Measurements from ENCODE around the gene PGAP6. TPM values are rescaled to one million over a fixed set of nuclear protein-coding genes. Genes with fewer than 3 reads are reported as not detected.
"Not testable (repeated sequence)": the region's sequence is repeated elsewhere in the genome, so short reads cannot be mapped to it uniquely, and the experiment has no call there.

The PGAP6 gene
- polyA plus RNA-seq, 4 donors: 48.1 to 76.6 (median 64.9) TPM

DNA sequence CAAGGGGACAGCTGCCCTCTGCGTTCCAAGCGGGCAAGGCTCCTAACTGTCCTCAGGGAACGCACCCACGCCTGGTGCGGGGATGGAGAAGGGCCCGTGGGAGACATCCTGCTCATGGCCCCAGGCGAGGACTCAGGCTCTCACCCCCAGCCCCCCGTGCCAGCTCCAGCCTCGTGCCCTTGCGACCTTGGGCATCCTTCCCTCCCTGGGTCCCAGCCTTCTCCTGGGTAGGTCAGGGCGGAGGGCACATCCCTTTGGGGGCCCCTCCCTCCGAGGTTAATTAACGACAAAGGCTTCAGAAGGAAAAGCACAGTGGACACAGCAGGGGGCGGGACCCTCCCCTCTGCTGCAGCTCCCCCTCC is 3.0 kb downstream of the PGAP6 start:
- no peaks in the 10 kb centered on the region for H3K27me3 ChIP-seq (ENCODE audit: control insufficient read depth in 3 of 3, insufficient read depth in 3 of 3, low read length in 3 of 3)
- H3K36me3 ChIP-seq (ENCODE audit: control insufficient read depth in 3 of 3, insufficient read depth in 2 of 3, low read depth in 1 of 3, low read length in 3 of 3): peaks cover 12 to 50% (median 13%) of the 10 kb centered on the region in 3 donors
- peaks cover 0 to 27% (median 0%) of the 10 kb centered on the region in 3 donors for H3K4me1 ChIP-seq (ENCODE audit: control insufficient read depth in 3 of 3, insufficient read depth in 2 of 3, low read depth in 1 of 3, low read length in 2 of 3)
- WGBS, 3 donors: 40 to 73% (median 49%) methylated on average over 9 to 14 of the region's 14 CpGs
- no peak for FAIRE-seq
- DNase-seq: no peak
- no peak overlapping the region for H3K27ac ChIP-seq (ENCODE audit: low read depth in 1 of 3, low read length in 2 of 3)
- no peaks in the 10 kb centered on the region for H3K9me3 ChIP-seq (ENCODE audit: control insufficient read depth in 2 of 2, insufficient read depth in 1 of 2, low read depth in 1 of 2, low read length in 1 of 2)
- H3K4me3 ChIP-seq (ENCODE audit: low read depth in 1 of 3, low read length in 3 of 3): no peak overlapping the region

DNA sequence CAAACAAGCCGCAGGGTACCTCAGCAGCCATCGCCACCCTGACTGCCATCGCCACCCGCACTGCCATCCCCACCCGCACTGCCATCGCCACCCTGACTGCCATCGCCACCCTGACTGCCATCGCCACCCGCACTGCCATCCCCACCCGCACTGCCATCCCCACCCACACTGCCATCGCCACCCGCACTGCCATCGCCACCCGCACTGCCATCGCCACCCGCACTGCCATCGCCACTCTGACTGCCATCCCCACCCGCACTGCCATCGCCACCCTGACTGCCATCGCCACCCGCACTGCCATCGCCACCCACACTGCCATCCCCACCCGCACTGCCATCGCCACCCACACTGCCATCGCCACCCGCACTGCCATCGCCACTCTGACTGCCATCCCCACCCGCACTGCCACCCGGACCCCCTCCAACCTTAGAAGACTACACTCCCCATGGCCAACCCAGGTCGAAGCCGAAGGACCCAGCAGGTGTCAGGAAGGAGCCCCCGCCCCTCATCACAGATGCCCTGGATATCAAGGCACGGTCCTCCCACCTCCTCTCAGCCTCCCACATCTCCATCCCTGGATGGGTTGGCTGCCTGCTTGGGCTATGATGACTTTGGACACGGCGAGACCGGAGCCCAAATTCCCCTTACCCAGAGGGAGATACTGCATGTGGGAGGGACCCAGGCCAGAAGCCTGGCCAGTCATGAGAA is 3.5 kb downstream of the PGAP6 start:
- WGBS, 3 donors: 90 to 92% (median 91%) methylated on average over 36 of the region's 36 CpGs
- H3K27me3 ChIP-seq (ENCODE audit: control insufficient read depth in 3 of 3, insufficient read depth in 3 of 3, low read length in 3 of 3); H3K4me3 ChIP-seq (ENCODE audit: low read depth in 1 of 3, low read length in 3 of 3); DNase-seq; H3K27ac ChIP-seq (ENCODE audit: low read depth in 1 of 3, low read length in 2 of 3); H3K9me3 ChIP-seq (ENCODE audit: control insufficient read depth in 2 of 2, insufficient read depth in 1 of 2, low read depth in 1 of 2, low read length in 1 of 2); FAIRE-seq: not testable (repeated sequence)
- H3K4me1 ChIP-seq (ENCODE audit: control insufficient read depth in 3 of 3, insufficient read depth in 2 of 3, low read depth in 1 of 3, low read length in 2 of 3): peaks cover 0 to 22% (median 0%) of the 10 kb centered on the region in 3 donors
- peaks cover 12 to 54% (median 16%) of the 10 kb centered on the region in 3 donors for H3K36me3 ChIP-seq (ENCODE audit: control insufficient read depth in 3 of 3, insufficient read depth in 2 of 3, low read depth in 1 of 3, low read length in 3 of 3)

DNA sequence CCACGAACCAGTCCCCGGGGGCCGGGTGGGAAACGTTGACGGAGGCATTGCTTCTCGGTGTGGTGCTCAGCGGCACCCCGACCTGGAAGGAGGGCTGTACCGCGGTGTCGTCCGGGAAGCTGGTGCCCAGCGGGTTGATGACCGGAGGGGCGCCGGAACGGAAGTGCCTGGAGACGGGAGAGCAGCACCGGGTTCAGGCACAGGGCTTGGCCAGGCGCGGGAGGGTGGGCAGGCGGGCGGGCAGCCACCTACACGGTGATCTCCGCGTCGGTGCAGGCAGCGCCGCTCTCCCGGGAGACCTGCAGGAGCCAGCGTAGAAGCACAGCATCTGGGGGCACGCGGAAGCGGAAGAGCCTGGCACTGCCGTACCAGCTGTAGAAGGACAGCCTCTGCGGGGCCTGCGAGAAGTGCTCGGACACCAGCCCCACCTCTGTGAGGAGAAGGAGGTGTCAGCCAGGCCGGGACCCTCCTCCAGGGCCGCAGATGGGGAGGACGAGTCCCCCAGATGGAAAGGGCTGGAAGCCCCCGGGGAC is 4.3 kb downstream of the PGAP6 start:
- Histone ChIP-seq H3K9me3 (ENCODE audit: control insufficient read depth in 2 of 2, insufficient read depth in 1 of 2, low read depth in 1 of 2, low read length in 1 of 2) (no peaks in the 10 kb centered on the region), H3K4me1 (ENCODE audit: control insufficient read depth in 3 of 3, insufficient read depth in 2 of 3, low read depth in 1 of 3, low read length in 2 of 3) (peaks cover 0 to 20% (median 0%) of the 10 kb centered on the region in 3 donors), H3K36me3 (ENCODE audit: control insufficient read depth in 3 of 3, insufficient read depth in 2 of 3, low read depth in 1 of 3, low read length in 3 of 3) (peaks cover 12 to 62% (median 19%) of the 10 kb centered on the region in 3 donors), H3K27me3 (ENCODE audit: control insufficient read depth in 3 of 3, insufficient read depth in 3 of 3, low read length in 3 of 3) (no peaks in the 10 kb centered on the region), H3K27ac (ENCODE audit: low read depth in 1 of 3, low read length in 2 of 3) (no peak overlapping the region), H3K4me3 (ENCODE audit: low read depth in 1 of 3, low read length in 3 of 3) (no peak overlapping the region)
- WGBS, 3 donors: 90 to 94% (median 92%) methylated on average over 41 to 42 of the region's 42 CpGs
- FAIRE-seq (no peak), DNase-seq (no peak)

DNA sequence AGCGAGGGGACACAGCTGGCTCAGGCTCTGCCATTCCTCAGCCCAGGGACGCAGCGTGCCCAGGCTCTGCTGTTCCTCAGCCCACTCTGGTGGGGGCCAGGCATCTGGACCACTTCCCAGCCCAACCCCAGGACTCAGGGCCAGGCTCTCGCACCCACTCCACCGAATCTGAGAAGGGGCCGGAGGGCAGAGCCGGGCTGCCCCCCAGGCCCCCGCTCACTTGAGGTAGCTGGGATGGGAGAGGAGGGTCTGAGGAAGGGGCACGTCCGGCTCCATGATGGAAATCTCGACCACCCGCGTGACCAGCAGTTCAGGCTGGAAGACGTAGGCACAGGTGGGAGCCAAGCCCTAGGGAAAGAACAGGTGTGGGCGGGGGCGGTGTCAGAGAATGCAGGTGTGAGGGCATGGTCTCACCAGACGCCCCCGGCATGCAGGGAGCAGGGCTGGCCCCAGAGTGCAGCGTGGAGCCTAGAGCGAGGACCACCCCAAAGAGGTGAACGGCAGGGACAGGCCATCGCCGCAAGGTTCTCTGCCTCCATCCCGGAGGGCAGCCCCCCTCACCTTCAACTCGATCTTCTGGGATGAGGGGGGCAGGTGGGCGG is 4.9 kb downstream of the PGAP6 start:
- Histone ChIP-seq H3K27me3 (ENCODE audit: control insufficient read depth in 3 of 3, insufficient read depth in 3 of 3, low read length in 3 of 3) (no peaks in the 10 kb centered on the region), H3K9me3 (ENCODE audit: control insufficient read depth in 2 of 2, insufficient read depth in 1 of 2, low read depth in 1 of 2, low read length in 1 of 2) (no peaks in the 10 kb centered on the region), H3K4me1 (ENCODE audit: control insufficient read depth in 3 of 3, insufficient read depth in 2 of 3, low read depth in 1 of 3, low read length in 2 of 3) (peaks cover 0 to 20% (median 0%) of the 10 kb centered on the region in 3 donors), H3K36me3 (ENCODE audit: control insufficient read depth in 3 of 3, insufficient read depth in 2 of 3, low read depth in 1 of 3, low read length in 3 of 3) (peaks cover 12 to 68% (median 23%) of the 10 kb centered on the region in 3 donors), H3K27ac (ENCODE audit: low read depth in 1 of 3, low read length in 2 of 3) (no peak overlapping the region), H3K4me3 (ENCODE audit: low read depth in 1 of 3, low read length in 3 of 3) (no peak overlapping the region)
- FAIRE-seq (no peak), DNase-seq (no peak)
- WGBS, 3 donors: 91 to 93% (median 93%) methylated on average over 26 of the region's 26 CpGs

DNA sequence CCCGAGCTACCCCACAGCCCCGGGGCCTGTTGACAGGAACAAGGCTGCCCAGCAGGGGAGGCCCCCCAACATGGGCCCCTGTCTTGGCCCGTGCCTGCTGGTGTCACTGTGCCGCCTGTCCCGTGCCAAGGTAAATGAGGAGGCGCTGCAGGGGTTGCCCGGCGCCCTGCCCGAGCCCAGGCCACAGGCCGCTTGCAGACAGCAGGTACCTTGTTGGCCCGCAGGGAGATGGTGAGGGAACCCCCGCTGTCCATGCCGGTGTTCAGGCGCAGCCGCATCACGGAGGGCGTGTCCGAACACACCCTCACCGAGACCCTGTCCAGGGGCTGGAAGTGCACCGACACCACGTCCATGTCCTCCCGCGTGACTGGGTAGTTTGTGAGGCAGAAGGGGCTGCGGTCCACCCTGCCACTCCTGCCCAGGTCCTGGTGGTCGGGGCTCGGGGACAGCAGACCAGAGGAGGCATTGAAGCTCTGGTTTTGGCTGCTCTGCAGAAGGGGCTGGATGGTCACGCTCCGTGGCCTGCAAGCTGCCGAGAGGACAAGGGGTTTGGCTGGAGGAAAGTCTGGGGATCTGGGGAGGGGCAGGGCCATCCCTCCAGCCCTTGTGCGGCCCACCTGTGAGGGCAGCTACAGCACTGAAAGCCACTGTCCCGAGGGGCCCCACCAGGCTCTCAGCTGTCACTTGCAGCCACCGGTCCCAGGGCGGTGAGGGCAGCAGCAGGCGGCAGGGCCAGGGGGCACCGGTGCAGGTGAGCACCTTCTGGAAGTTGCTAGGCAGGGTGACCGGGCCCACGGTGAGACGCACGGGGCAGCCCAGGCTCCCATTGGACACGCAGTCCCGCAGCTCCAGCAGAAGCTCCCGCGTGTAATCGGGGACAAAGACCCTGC is 5.6 kb downstream of the PGAP6 start:
- H3K36me3 ChIP-seq (ENCODE audit: control insufficient read depth in 3 of 3, insufficient read depth in 2 of 3, low read depth in 1 of 3, low read length in 3 of 3): peaks cover 12 to 75% (median 23%) of the 10 kb centered on the region in 3 donors
- FAIRE-seq (no peak), DNase-seq (no peak)
- peaks cover 0 to 20% (median 0%) of the 10 kb centered on the region in 3 donors for H3K4me1 ChIP-seq (ENCODE audit: control insufficient read depth in 3 of 3, insufficient read depth in 2 of 3, low read depth in 1 of 3, low read length in 2 of 3)
- H3K4me3 ChIP-seq (ENCODE audit: low read depth in 1 of 3, low read length in 3 of 3): no peak overlapping the region
- no peaks in the 10 kb centered on the region for H3K27me3 ChIP-seq (ENCODE audit: control insufficient read depth in 3 of 3, insufficient read depth in 3 of 3, low read length in 3 of 3)
- H3K27ac ChIP-seq (ENCODE audit: low read depth in 1 of 3, low read length in 2 of 3): no peak overlapping the region
- H3K9me3 ChIP-seq (ENCODE audit: control insufficient read depth in 2 of 2, insufficient read depth in 1 of 2, low read depth in 1 of 2, low read length in 1 of 2): no peaks in the 10 kb centered on the region
- 94 to 96% (median 94%) methylated on average over 38 to 44 of the region's 44 CpGs for WGBS, 3 donors

DNA sequence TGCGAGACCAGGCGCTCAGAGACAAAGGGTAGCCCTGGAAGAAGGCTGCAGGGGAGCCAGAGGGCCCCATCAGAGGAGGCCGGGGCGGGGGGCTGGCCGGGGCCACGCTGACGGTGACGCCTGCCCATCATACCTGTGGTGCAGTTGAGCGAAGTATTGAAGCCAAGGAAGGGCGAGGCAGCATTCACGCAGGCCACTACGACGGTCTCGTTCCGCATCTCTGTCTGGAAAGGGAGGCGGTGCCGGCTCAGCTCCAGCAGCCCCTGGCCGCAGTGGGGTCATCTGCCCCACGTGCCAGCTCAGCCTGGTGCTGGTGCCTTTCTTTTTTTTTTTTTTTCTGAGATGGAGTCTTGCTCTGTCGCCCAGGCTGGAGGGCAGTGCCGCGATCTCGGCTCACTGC is 6.6 kb downstream of the PGAP6 start:
- no peak for DNase-seq
- WGBS, 3 donors: 93 to 95% (median 94%) methylated on average over 23 of the region's 23 CpGs
- H3K27ac ChIP-seq (ENCODE audit: low read depth in 1 of 3, low read length in 2 of 3): no peak overlapping the region
- H3K36me3 ChIP-seq (ENCODE audit: control insufficient read depth in 3 of 3, insufficient read depth in 2 of 3, low read depth in 1 of 3, low read length in 3 of 3): peaks cover 12 to 79% (median 23%) of the 10 kb centered on the region in 3 donors
- peaks cover 0 to 21% (median 0%) of the 10 kb centered on the region in 3 donors for H3K4me1 ChIP-seq (ENCODE audit: control insufficient read depth in 3 of 3, insufficient read depth in 2 of 3, low read depth in 1 of 3, low read length in 2 of 3)
- no peak for FAIRE-seq
- no peaks in the 10 kb centered on the region for H3K27me3 ChIP-seq (ENCODE audit: control insufficient read depth in 3 of 3, insufficient read depth in 3 of 3, low read length in 3 of 3)
- no peak overlapping the region for H3K4me3 ChIP-seq (ENCODE audit: low read depth in 1 of 3, low read length in 3 of 3)
- H3K9me3 ChIP-seq (ENCODE audit: control insufficient read depth in 2 of 2, insufficient read depth in 1 of 2, low read depth in 1 of 2, low read length in 1 of 2): no peaks in the 10 kb centered on the region

DNA sequence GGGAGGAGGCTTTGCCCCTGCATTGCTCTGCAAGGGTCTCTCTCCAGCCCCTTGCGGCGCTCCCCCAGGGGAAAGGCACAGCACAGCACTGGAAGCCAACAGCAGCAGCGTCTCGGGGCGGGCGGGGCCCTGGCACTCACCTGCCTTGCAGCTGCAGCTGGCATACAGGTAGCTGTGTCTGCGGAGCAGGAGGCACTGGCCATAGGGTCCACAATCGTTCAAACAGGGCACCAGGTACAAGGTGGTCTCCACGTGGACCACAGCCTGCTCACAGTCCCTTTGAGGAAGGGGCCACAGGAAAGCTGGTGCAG is 7.2 kb downstream of the PGAP6 start:
- H3K36me3 ChIP-seq (ENCODE audit: control insufficient read depth in 3 of 3, insufficient read depth in 2 of 3, low read depth in 1 of 3, low read length in 3 of 3): peaks cover 12 to 76% (median 23%) of the 10 kb centered on the region in 3 donors
- H3K9me3 ChIP-seq (ENCODE audit: control insufficient read depth in 2 of 2, insufficient read depth in 1 of 2, low read depth in 1 of 2, low read length in 1 of 2): no peaks in the 10 kb centered on the region
- H3K27ac ChIP-seq (ENCODE audit: low read depth in 1 of 3, low read length in 2 of 3): no peak overlapping the region
- H3K27me3 ChIP-seq (ENCODE audit: control insufficient read depth in 3 of 3, insufficient read depth in 3 of 3, low read length in 3 of 3): no peaks in the 10 kb centered on the region
- DNase-seq (no peak), FAIRE-seq (no peak)
- H3K4me1 ChIP-seq (ENCODE audit: control insufficient read depth in 3 of 3, insufficient read depth in 2 of 3, low read depth in 1 of 3, low read length in 2 of 3): peaks cover 0 to 19% (median 0%) of the 10 kb centered on the region in 3 donors
- no peak overlapping the region for H3K4me3 ChIP-seq (ENCODE audit: low read depth in 1 of 3, low read length in 3 of 3)
- 57 to 81% (median 57%) methylated on average over 7 to 9 of the region's 9 CpGs for WGBS, 3 donors

All from small intestine (tissue), 7 donors.